ENCODE results near the gene TOP1. TPM values are rescaled to one million over a fixed set of nuclear protein-coding genes. Genes with fewer than 3 reads are reported as not detected.

TOP1 gene
- total RNA-seq, 2 donors from 2014 or later = 78.8 to 82.5 TPM

- H3K36me3 Mint-ChIP-seq (ENCODE audit: low read depth) = peaks cover 32% of the 10 kb centered on the region
- H3K27me3 ChIP-seq (ENCODE audit: control insufficient read depth, insufficient read depth, low read length, poor library complexity, severe bottlenecking) = no peaks in the 10 kb centered on the region
- H3K36me3 ChIP-seq (ENCODE audit: control insufficient read depth, insufficient read depth, low read length) = peaks cover 60% of the 10 kb centered on the region
- H3K4me1 ChIP-seq (ENCODE audit: control insufficient read depth, insufficient read depth, low read length) = no peaks in the 10 kb centered on the region
- no peaks in the 10 kb centered on the region for H3K9me3 Mint-ChIP-seq
- WGBS, 2 experiments (ENCODE audit: insufficient coverage in 1 of 2, insufficient read length in 1 of 2) = 89 to 96% methylated on average over 4 to 6 of the region's 7 CpGs
- H3K9ac ChIP-seq (ENCODE audit: extremely low read depth, low read length, poor library complexity, severe bottlenecking) = no peak overlapping the region
- H3K4me3 ChIP-seq (ENCODE audit: low read length) = no peak overlapping the region
- H3K27me3 Mint-ChIP-seq (ENCODE audit: insufficient read depth) = peaks cover 5% of the 10 kb centered on the region
- no peak overlapping the region for H3K27ac ChIP-seq (ENCODE audit: low read depth, low read length)
- H3K9me3 ChIP-seq (ENCODE audit: control insufficient read depth, low read length) = no peaks in the 10 kb centered on the region
- H3K27ac Mint-ChIP-seq = no peak overlapping the region
- H3K4me3 Mint-ChIP-seq = no peak overlapping the region
- TF ChIP-seq CTCF (conservative IDR thresholded peaks at IDR 0.05) = no peak
- H3K4me1 Mint-ChIP-seq = peaks cover 23% of the 10 kb centered on the region
- no peak for DNase-seq
These were observed 10.3 kb downstream of the TOP1 start for GRCh38 chr20:41038878-41039404.

GRCh38 chr20:41040855-41041254 is 12.2 kb downstream of the TOP1 start:
- no peaks in the 10 kb centered on the region for H3K27me3 ChIP-seq (ENCODE audit: control insufficient read depth, insufficient read depth, low read length, poor library complexity, severe bottlenecking)
- no peak overlapping the region for H3K27ac ChIP-seq (ENCODE audit: low read depth, low read length)
- Mint-ChIP-seq H3K27me3 (ENCODE audit: insufficient read depth) (no peaks in the 10 kb centered on the region), H3K27ac (no peak overlapping the region), H3K4me3 (no peak overlapping the region), H3K36me3 (ENCODE audit: low read depth) (peaks cover 24% of the 10 kb centered on the region), H3K9me3 (no peaks in the 10 kb centered on the region), H3K4me1 (peaks cover 11% of the 10 kb centered on the region)
- H3K4me1 ChIP-seq (ENCODE audit: control insufficient read depth, insufficient read depth, low read length) = no peaks in the 10 kb centered on the region
- no peak overlapping the region for H3K9ac ChIP-seq (ENCODE audit: extremely low read depth, low read length, poor library complexity, severe bottlenecking)
- H3K9me3 ChIP-seq (ENCODE audit: control insufficient read depth, low read length) = no peaks in the 10 kb centered on the region
- H3K36me3 ChIP-seq (ENCODE audit: control insufficient read depth, insufficient read depth, low read length) = peaks cover 48% of the 10 kb centered on the region
- TF ChIP-seq CTCF (conservative IDR thresholded peaks at IDR 0.05) = no peak
- H3K4me3 ChIP-seq (ENCODE audit: low read length) = no peak overlapping the region
- no peak for DNase-seq
- WGBS, 2 experiments (ENCODE audit: insufficient coverage in 1 of 2, insufficient read length in 1 of 2) = 92 to 100% methylated on average over 1 of the region's 1 CpG

DNA sequence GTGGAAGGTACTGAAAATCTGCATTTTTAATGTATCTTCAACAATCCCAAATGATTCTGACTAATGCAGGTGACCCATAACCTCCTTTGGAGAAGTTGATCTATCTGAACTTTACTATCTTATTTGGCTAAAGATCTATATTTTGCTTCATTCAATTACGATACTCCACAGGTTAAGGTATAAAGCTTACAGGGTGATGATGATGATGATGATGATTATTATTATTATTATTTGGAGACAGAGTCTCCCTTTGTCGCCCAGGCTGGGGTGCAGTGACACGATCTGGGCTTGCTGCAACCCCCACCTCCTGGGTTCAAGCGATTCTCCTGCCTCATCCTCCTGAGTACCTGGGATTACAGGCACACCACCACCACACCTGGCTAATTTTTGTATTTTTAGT is 13.1 kb downstream of the TOP1 start:
- TF ChIP-seq CTCF (conservative IDR thresholded peaks at IDR 0.05) = no peak
- H3K4me3 Mint-ChIP-seq = no peak overlapping the region
- no peaks in the 10 kb centered on the region for H3K4me1 ChIP-seq (ENCODE audit: control insufficient read depth, insufficient read depth, low read length)
- 80 to 99% methylated on average over 2 to 4 of the region's 4 CpGs for WGBS, 2 experiments (ENCODE audit: insufficient coverage in 1 of 2, insufficient read length in 1 of 2)
- H3K27ac ChIP-seq (ENCODE audit: low read depth, low read length) = no peak overlapping the region
- peaks cover 14% of the 10 kb centered on the region for H3K4me1 Mint-ChIP-seq
- H3K9me3 Mint-ChIP-seq = no peaks in the 10 kb centered on the region
- H3K27me3 Mint-ChIP-seq (ENCODE audit: insufficient read depth) = no peaks in the 10 kb centered on the region
- peaks cover 17% of the 10 kb centered on the region for H3K36me3 Mint-ChIP-seq (ENCODE audit: low read depth)
- no peak overlapping the region for H3K27ac Mint-ChIP-seq
- no peak for DNase-seq
- H3K4me3 ChIP-seq (ENCODE audit: low read length) = no peak overlapping the region
- H3K9ac ChIP-seq (ENCODE audit: extremely low read depth, low read length, poor library complexity, severe bottlenecking) = no peak overlapping the region
- no peaks in the 10 kb centered on the region for H3K27me3 ChIP-seq (ENCODE audit: control insufficient read depth, insufficient read depth, low read length, poor library complexity, severe bottlenecking)
- H3K36me3 ChIP-seq (ENCODE audit: control insufficient read depth, insufficient read depth, low read length) = peaks cover 40% of the 10 kb centered on the region
- no peaks in the 10 kb centered on the region for H3K9me3 ChIP-seq (ENCODE audit: control insufficient read depth, low read length)
